HCT116 (cell line): ENCODE data around the gene SLAMF6. TPM values are rescaled to one million over a fixed set of nuclear protein-coding genes. Genes with fewer than 3 reads are reported as not detected.

Source experiments
- ATAC-seq: fragments of 200-7000 bp; cut with Tn5 transposase; 2 replicates; pipeline ENCODE4 v1.9.1; 2020; ENCODE audit warnings: mild to moderate bottlenecking, moderate library complexity
- BruUV-seq: library from RNA; stranded (reverse); fragments of 400-500 nt; replicated peaks from 2 replicates; lab custom pipeline; 2021; lab: Mats Ljungman, UMichigan
- CTCF ChIA-PET: fragments of 300-600 bp; sonication (Branson Sonifier 250); formaldehyde crosslinking; loops from one replicate; lab custom pipeline; 2021; ENCODE audit warnings: antibody characterized with exemption; lab: Charles Lee
- POLR2A ChIA-PET: fragments of 300-600, 350-600 bp; sonication (Branson Sonifier 250); formaldehyde crosslinking; loops from one replicate; lab custom pipeline; 2021; ENCODE audit warnings: antibody characterized with exemption; lab: Charles Lee
- RAD21 ChIA-PET, 2 experiments: fragments of 300-600 bp; sonication (Branson Sonifier 250); formaldehyde crosslinking; loops; one replicate each; lab custom pipeline; 2023; ENCODE audit warnings: low total read pairs in 2 of 2; ENCODE audit not compliant: uncharacterized antibody in 2 of 2, unreplicated experiment in 2 of 2, low non-redundant PET in 1 of 2; lab: Charles Lee
- DNase-seq: peaks from one replicate; pipeline ENCODE4 v3.0.0-alpha.2; 2010; ENCODE audit warnings: low read depth, low spot score
- H2AFZ ChIP-seq: fragments of 200-600 bp; shearing (Covaris generic), sonication (generic); 2 replicates; pipeline ENCODE4 v1.6.1; 2017; ENCODE audit warnings: low read depth, mixed run types, mixed read lengths, antibody characterized with exemption, low read length; ENCODE audit not compliant: poor library complexity, severe bottlenecking
- H3K27ac ChIP-seq: 2 replicates; pipeline ENCODE4 v1.5.1; 2012; ENCODE audit warnings: low read depth, low read length
- H3K27me3 ChIP-seq: fragments of 200-600 bp; sonication (generic); 2 replicates; pipeline ENCODE4 v1.6.1; 2016; ENCODE audit warnings: mixed run types, low read length, mixed read lengths; ENCODE audit not compliant: insufficient read depth
- H3K36me3 ChIP-seq, 2 experiments: fragments of 200-500 bp in 1 of 2; fragments of 200-600 bp in 1 of 2; sonication (Bioruptor generic) in 1 of 2; sonication (generic) in 1 of 2; 2 replicates each; pipeline versions ENCODE4 v1.5.1 to v1.6.1; 2014 to 2016; ENCODE audit warnings: low read length in 2 of 2, inconsistent platforms in 1 of 2, mixed read lengths in 1 of 2, mixed run types in 1 of 2; ENCODE audit not compliant: insufficient read depth in 2 of 2, control insufficient read depth in 1 of 2
- H3K4me1 ChIP-seq, 2 experiments: fragments of 200-600 bp in 1 of 2; sonication (generic) in 1 of 2; 2 replicates each; pipeline versions ENCODE4 v1.5.1 to v1.6.1; 2012 to 2017; ENCODE audit warnings: low read length in 2 of 2, inconsistent platforms in 1 of 2, mild to moderate bottlenecking in 1 of 2, mixed read lengths in 1 of 2, mixed run types in 1 of 2, moderate library complexity in 1 of 2; ENCODE audit not compliant: insufficient read depth in 2 of 2, control insufficient read depth in 1 of 2
- H3K4me2 ChIP-seq: fragments of 200-600 bp; sonication (generic); 2 replicates; pipeline ENCODE4 v1.6.1; 2017; ENCODE audit warnings: mixed run types, low read length, mixed read lengths
- H3K4me3 ChIP-seq, 2 experiments: fragments of 200-600 bp in 1 of 2; sonication (generic) in 1 of 2; replicated peaks in 1 of 2; 2 replicates each; pipeline ENCODE4 v1.5.1; 2011 to 2016; ENCODE audit warnings: low read length in 2 of 2, control low read depth in 1 of 2, low read depth in 1 of 2, mild to moderate bottlenecking in 1 of 2, mixed read lengths in 1 of 2, mixed run types in 1 of 2
- H3K79me2 ChIP-seq: fragments of 200-600 bp; sonication (generic); 2 replicates; pipeline ENCODE4 v1.6.1; 2017; ENCODE audit warnings: mild to moderate bottlenecking, mixed run types, low read length, moderate library complexity, mixed read lengths; ENCODE audit not compliant: insufficient read depth
- H3K9ac ChIP-seq: fragments of 200-600 bp; sonication (generic); 2 replicates; pipeline ENCODE4 v1.6.1; 2016; ENCODE audit warnings: low read length, mixed read lengths
- H3K9me2 ChIP-seq: fragments of 200-600 bp; sonication (generic), shearing (Covaris generic); 2 replicates; pipeline ENCODE4 v1.6.1; 2017; ENCODE audit warnings: mixed run types, mild to moderate bottlenecking, moderate library complexity; ENCODE audit not compliant: insufficient read depth
- H3K9me3 ChIP-seq, 2 experiments: fragments of 200-500 bp in 1 of 2; fragments of 200-600 bp in 1 of 2; sonication (Bioruptor generic) in 1 of 2; sonication (generic) in 1 of 2; 2 replicates each; pipeline ENCODE4 v1.6.1; 2014 to 2017; ENCODE audit warnings: low read length in 2 of 2, mixed read lengths in 2 of 2, inconsistent platforms in 1 of 2, low read depth in 1 of 2, mild to moderate bottlenecking in 1 of 2, mixed run types in 1 of 2, moderate library complexity in 1 of 2; ENCODE audit not compliant: control insufficient read depth in 1 of 2, insufficient read depth in 1 of 2
- H4K20me1 ChIP-seq: fragments of 200-600 bp; sonication (generic), shearing (Covaris generic); 2 replicates; pipeline ENCODE4 v1.6.1; 2017; ENCODE audit warnings: mixed run types, mild to moderate bottlenecking, moderate library complexity; ENCODE audit not compliant: insufficient read depth
- CEBPB ChIP-seq: IDR thresholded peaks from 2 replicates; pipeline ENCODE4 v1.6.1; 2012; ENCODE audit warnings: low read depth
- ELF1 ChIP-seq: IDR thresholded peaks from 2 replicates; pipeline ENCODE4 v1.6.1; 2012; ENCODE audit warnings: low read depth, borderline replicate concordance
- EZH2phosphoT487 ChIP-seq: fragments of 200-600 bp; IDR thresholded peaks from 2 replicates; pipeline ENCODE4 v1.6.1; 2018; ENCODE audit warnings: antibody characterized with exemption, borderline replicate concordance
- FOSL1 ChIP-seq: IDR thresholded peaks from 2 replicates; pipeline ENCODE4 v1.6.1; 2012; ENCODE audit warnings: low read depth
- JUND ChIP-seq: IDR thresholded peaks from 2 replicates; pipeline ENCODE4 v1.6.1; 2012
- POLR2A ChIP-seq: IDR thresholded peaks from 2 replicates; pipeline ENCODE4 v1.7.0; 2011; ENCODE audit warnings: borderline replicate concordance; ENCODE audit not compliant: insufficient read depth, insufficient read length; ENCODE audit errors: extremely low read depth
- POLR2AphosphoS5 ChIP-seq: IDR thresholded peaks from 2 replicates; pipeline ENCODE4 v1.6.1; 2011; ENCODE audit warnings: mild to moderate bottlenecking, low read depth, low read length, moderate library complexity
- RAD21 ChIP-seq: IDR thresholded peaks from 2 replicates; pipeline ENCODE4 v1.6.1; 2012; ENCODE audit warnings: low read depth, mild to moderate bottlenecking
- intact Hi-C: fragments of 100-400 bp; cut with micrococcal nuclease; formaldehyde crosslinking; loops from 2 replicates; pipeline ENCODE4 v1.10.0; 2022
- total RNA-seq: library from RNA; stranded (reverse); gene quantifications from one replicate; pipeline ENCODE4 v1.2.1, GENCODE V29; 2021; ENCODE audit not compliant: unreplicated experiment
- TF ChIP-seq, protein P1 (sequence below): IDR thresholded peaks from 2 replicates; pipeline ENCODE4 v1.6.1; 2011; ENCODE audit warnings: mild to moderate bottlenecking, low read length, moderate library complexity; ENCODE audit not compliant: insufficient replicate concordance; ENCODE audit errors: extremely low read depth
- TF ChIP-seq, protein P2 (sequence below): IDR thresholded peaks from 2 replicates; pipeline ENCODE4 v1.6.1; 2012

SLAMF6 gene
- total RNA-seq, 1 experiment from 2014 or later: not detected

DNA sequence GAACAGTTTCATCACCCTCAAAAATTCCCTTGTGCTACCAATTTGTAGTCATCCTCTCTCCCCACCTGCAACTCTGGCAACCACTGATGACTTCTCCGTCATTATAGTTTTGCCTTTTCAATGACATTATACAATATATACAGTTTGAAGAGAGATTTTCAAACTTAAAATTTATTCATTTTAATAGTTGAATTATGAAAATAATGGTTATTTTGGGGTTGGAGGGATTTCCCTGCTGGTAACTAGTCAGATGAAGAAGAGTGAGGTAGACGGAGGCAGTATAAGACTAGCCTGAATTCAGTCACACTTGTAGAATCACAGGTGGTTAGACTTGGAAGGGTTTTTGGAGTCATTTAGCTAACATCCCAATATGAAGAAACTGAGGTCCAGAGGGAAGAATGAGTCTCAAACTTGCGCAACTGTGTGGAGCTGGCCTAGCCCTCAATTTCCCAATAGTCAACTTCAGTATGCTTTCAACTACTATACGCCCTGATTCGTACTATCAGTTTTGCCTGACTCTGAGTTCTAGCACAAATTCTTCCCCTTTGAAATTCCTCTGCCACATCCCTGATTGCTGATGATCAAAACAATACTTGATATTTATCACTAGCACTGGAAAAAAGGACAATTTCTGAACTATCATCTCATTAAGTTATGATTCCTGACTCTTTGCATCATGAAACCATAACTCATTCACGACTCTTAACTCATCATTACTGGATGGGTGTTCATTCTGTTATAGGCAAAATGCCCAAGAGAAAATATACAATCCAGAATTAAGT is 68.5 kb downstream of the SLAMF6 start:
- no peak overlapping the region for H3K9ac ChIP-seq
- H4K20me1 ChIP-seq: no peaks in the 10 kb centered on the region
- no peaks in the 10 kb centered on the region for H3K9me2 ChIP-seq
- BruUV-seq: no TSS peak
- H3K4me1 ChIP-seq: no peaks in the 10 kb centered on the region
- intact Hi-C loops: no loop called here
- ATAC-seq (no peak), DNase-seq (no peak)
- H2AFZ ChIP-seq: no peak overlapping the region
- ChIA-PET RAD21 (no interaction called here), POLR2A (no interaction called here), CTCF (no interaction called here)
- no peak overlapping the region for H3K4me3 ChIP-seq
- H3K27ac ChIP-seq: no peak overlapping the region
- no peaks in the 10 kb centered on the region for H3K36me3 ChIP-seq
- no peaks in the 10 kb centered on the region for H3K79me2 ChIP-seq
- TF ChIP-seq CEBPB (no peak), EZH2phosphoT487 (no peak), FOSL1 (no peak)
- no peaks in the 10 kb centered on the region for H3K9me3 ChIP-seq
- H3K4me2 ChIP-seq: no peak overlapping the region
- no peaks in the 10 kb centered on the region for H3K27me3 ChIP-seq

GRCh38 chr1:160453443-160453842 is 69.6 kb downstream of the SLAMF6 start:
- H3K4me2 ChIP-seq: no peak overlapping the region
- H3K9me2 ChIP-seq: no peaks in the 10 kb centered on the region
- no peaks in the 10 kb centered on the region for H3K4me1 ChIP-seq
- no peak overlapping the region for H3K27ac ChIP-seq
- CTCF ChIA-PET: no interaction called here
- RAD21 ChIA-PET: no interaction called here
- H3K79me2 ChIP-seq: no peaks in the 10 kb centered on the region
- no peaks in the 10 kb centered on the region for H4K20me1 ChIP-seq
- H3K27me3 ChIP-seq: no peaks in the 10 kb centered on the region
- ATAC-seq (no peak), DNase-seq (no peak)
- H3K36me3 ChIP-seq: no peaks in the 10 kb centered on the region
- POLR2A ChIA-PET: no interaction called here
- no peak for TF ChIP-seq POLR2A
- no peak for TF ChIP-seq JUND
- TF ChIP-seq ELF1: no peak
- no peak for TF ChIP-seq POLR2AphosphoS5
- TF ChIP-seq, protein P1, sequence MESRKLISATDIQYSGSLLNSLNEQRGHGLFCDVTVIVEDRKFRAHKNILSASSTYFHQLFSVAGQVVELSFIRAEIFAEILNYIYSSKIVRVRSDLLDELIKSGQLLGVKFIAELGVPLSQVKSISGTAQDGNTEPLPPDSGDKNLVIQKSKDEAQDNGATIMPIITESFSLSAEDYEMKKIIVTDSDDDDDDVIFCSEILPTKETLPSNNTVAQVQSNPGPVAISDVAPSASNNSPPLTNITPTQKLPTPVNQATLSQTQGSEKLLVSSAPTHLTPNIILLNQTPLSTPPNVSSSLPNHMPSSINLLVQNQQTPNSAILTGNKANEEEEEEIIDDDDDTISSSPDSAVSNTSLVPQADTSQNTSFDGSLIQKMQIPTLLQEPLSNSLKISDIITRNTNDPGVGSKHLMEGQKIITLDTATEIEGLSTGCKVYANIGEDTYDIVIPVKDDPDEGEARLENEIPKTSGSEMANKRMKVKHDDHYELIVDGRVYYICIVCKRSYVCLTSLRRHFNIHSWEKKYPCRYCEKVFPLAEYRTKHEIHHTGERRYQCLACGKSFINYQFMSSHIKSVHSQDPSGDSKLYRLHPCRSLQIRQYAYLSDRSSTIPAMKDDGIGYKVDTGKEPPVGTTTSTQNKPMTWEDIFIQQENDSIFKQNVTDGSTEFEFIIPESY: no peak
- TF ChIP-seq, protein P2, sequence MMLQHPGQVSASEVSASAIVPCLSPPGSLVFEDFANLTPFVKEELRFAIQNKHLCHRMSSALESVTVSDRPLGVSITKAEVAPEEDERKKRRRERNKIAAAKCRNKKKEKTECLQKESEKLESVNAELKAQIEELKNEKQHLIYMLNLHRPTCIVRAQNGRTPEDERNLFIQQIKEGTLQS: no peak
- no peak for TF ChIP-seq CEBPB
- no peak for TF ChIP-seq RAD21
- no peak overlapping the region for H2AFZ ChIP-seq
- no peak overlapping the region for H3K9ac ChIP-seq
- intact Hi-C loops: no loop called here
- BruUV-seq: no TSS peak
- no peaks in the 10 kb centered on the region for H3K9me3 ChIP-seq
- no peak overlapping the region for H3K4me3 ChIP-seq
